ENCODE results near the gene GABRG3. TPM values are rescaled to one million over a fixed set of nuclear protein-coding genes. Genes with fewer than 3 reads are reported as not detected.

The GABRG3 gene
- total and polyA plus RNA-seq, 4 donors: 0.02 to 0.19 TPM; not detected in 2

DNA sequence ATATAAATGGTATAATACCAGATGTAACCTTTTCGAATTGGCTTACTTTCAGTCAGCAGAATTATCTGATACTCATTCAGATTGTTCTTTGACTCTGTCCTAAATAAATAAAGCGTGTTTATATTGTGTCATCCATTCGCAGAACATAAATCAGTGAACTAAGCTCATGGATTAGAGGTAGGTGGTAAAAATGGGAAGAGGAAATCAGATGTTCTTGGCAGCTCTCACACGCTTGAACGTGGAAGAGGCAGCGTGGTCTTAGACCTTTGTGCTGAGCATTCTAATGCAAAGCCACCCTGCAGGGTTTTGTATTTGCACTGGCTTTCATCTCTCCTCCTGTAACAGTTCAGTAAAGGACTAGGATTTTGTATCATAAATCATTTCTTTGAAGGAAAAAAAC, 441.4 kb downstream of the GABRG3 start:
- Histone ChIP-seq H3K4me3 (ENCODE audit: low read depth in 1 of 3, low read length in 3 of 3) (no peak overlapping the region), H3K27ac (ENCODE audit: low read depth in 1 of 2, low read length in 2 of 2) (no peak overlapping the region), H3K36me3 (ENCODE audit: control insufficient read depth in 4 of 4, insufficient read depth in 3 of 4, low read depth in 1 of 4, low read length in 3 of 4) (no peaks in the 10 kb centered on the region), H3K9me3 (ENCODE audit: control insufficient read depth in 4 of 4, low read length in 3 of 4) (no peaks in the 10 kb centered on the region), H3K27me3 (ENCODE audit: control insufficient read depth in 4 of 4, insufficient read depth in 4 of 4, low read length in 3 of 4) (no peaks in the 10 kb centered on the region), H3K9ac (ENCODE audit: low read depth in 1 of 2, low read length in 2 of 2) (no peak overlapping the region), H3K4me1 (ENCODE audit: control insufficient read depth in 4 of 4, insufficient read depth in 4 of 4, low read length in 3 of 4) (no peaks in the 10 kb centered on the region)
- TF ChIP-seq RAD21 (IDR thresholded peaks at IDR 0.05): no peak
- TF ChIP-seq, protein P1, sequence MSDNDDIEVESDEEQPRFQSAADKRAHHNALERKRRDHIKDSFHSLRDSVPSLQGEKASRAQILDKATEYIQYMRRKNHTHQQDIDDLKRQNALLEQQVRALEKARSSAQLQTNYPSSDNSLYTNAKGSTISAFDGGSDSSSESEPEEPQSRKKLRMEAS (IDR thresholded peaks at IDR 0.05): no peak
- no peak for TF ChIP-seq HNF4G (IDR thresholded peaks at IDR 0.05)
- no peak for TF ChIP-seq JUND (IDR thresholded peaks at IDR 0.05)
- TF ChIP-seq, protein P2, sequence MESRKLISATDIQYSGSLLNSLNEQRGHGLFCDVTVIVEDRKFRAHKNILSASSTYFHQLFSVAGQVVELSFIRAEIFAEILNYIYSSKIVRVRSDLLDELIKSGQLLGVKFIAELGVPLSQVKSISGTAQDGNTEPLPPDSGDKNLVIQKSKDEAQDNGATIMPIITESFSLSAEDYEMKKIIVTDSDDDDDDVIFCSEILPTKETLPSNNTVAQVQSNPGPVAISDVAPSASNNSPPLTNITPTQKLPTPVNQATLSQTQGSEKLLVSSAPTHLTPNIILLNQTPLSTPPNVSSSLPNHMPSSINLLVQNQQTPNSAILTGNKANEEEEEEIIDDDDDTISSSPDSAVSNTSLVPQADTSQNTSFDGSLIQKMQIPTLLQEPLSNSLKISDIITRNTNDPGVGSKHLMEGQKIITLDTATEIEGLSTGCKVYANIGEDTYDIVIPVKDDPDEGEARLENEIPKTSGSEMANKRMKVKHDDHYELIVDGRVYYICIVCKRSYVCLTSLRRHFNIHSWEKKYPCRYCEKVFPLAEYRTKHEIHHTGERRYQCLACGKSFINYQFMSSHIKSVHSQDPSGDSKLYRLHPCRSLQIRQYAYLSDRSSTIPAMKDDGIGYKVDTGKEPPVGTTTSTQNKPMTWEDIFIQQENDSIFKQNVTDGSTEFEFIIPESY (IDR thresholded peaks at IDR 0.05): no peak
- no peak for TF ChIP-seq SP1 (IDR thresholded peaks at IDR 0.05)
- TF ChIP-seq, protein P3, sequence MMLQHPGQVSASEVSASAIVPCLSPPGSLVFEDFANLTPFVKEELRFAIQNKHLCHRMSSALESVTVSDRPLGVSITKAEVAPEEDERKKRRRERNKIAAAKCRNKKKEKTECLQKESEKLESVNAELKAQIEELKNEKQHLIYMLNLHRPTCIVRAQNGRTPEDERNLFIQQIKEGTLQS (IDR thresholded peaks at IDR 0.05): no peak
- TF ChIP-seq, protein P4, sequence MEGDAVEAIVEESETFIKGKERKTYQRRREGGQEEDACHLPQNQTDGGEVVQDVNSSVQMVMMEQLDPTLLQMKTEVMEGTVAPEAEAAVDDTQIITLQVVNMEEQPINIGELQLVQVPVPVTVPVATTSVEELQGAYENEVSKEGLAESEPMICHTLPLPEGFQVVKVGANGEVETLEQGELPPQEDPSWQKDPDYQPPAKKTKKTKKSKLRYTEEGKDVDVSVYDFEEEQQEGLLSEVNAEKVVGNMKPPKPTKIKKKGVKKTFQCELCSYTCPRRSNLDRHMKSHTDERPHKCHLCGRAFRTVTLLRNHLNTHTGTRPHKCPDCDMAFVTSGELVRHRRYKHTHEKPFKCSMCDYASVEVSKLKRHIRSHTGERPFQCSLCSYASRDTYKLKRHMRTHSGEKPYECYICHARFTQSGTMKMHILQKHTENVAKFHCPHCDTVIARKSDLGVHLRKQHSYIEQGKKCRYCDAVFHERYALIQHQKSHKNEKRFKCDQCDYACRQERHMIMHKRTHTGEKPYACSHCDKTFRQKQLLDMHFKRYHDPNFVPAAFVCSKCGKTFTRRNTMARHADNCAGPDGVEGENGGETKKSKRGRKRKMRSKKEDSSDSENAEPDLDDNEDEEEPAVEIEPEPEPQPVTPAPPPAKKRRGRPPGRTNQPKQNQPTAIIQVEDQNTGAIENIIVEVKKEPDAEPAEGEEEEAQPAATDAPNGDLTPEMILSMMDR (IDR thresholded peaks at IDR 0.05; ENCODE audit: low read depth, low read length, missing input control): no peak
- TF ChIP-seq, protein P5, sequence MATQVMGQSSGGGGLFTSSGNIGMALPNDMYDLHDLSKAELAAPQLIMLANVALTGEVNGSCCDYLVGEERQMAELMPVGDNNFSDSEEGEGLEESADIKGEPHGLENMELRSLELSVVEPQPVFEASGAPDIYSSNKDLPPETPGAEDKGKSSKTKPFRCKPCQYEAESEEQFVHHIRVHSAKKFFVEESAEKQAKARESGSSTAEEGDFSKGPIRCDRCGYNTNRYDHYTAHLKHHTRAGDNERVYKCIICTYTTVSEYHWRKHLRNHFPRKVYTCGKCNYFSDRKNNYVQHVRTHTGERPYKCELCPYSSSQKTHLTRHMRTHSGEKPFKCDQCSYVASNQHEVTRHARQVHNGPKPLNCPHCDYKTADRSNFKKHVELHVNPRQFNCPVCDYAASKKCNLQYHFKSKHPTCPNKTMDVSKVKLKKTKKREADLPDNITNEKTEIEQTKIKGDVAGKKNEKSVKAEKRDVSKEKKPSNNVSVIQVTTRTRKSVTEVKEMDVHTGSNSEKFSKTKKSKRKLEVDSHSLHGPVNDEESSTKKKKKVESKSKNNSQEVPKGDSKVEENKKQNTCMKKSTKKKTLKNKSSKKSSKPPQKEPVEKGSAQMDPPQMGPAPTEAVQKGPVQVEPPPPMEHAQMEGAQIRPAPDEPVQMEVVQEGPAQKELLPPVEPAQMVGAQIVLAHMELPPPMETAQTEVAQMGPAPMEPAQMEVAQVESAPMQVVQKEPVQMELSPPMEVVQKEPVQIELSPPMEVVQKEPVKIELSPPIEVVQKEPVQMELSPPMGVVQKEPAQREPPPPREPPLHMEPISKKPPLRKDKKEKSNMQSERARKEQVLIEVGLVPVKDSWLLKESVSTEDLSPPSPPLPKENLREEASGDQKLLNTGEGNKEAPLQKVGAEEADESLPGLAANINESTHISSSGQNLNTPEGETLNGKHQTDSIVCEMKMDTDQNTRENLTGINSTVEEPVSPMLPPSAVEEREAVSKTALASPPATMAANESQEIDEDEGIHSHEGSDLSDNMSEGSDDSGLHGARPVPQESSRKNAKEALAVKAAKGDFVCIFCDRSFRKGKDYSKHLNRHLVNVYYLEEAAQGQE (IDR thresholded peaks at IDR 0.05): no peak
- peak; percentile 22 for TF ChIP-seq FOXA2 (IDR thresholded peaks at IDR 0.05)
- no peak for TF ChIP-seq GABPA (IDR thresholded peaks at IDR 0.05 in 1 of 2, conservative IDR thresholded peaks at IDR 0.05 in 1 of 2)
- TF ChIP-seq RXRA (IDR thresholded peaks at IDR 0.05): peak in 1 of 2 donors; percentile 26
- peak; percentile 29 for TF ChIP-seq YY1 (IDR thresholded peaks at IDR 0.05)
- peak in 1 of 2 donors; percentile 37 for TF ChIP-seq HNF4A (conservative IDR thresholded peaks at IDR 0.05)
- TF ChIP-seq FOXA1 (IDR thresholded peaks at IDR 0.05): no peak
- no peak for DNase-seq (ENCODE audit: low spot score)
- 25% methylated on average over 6 of the region's 6 CpGs for WGBS

All from liver (tissue), 9 donors.